VCaP (cell line): ENCODE data around the gene SLC39A7.

Experiments
- H3K27ac ChIP-seq: fragments of 450-650 bp; 2 replicates; pipeline ENCODE4 v1.5.1; 2017
- TF ChIP-seq, protein P1 (sequence below): fragments of 450-650 bp; conservative IDR thresholded peaks from 2 replicates; pipeline ENCODE4 v1.5.1; 2017; ENCODE audit warnings: mild to moderate bottlenecking, moderate library complexity

The SLC39A7 gene

DNA sequence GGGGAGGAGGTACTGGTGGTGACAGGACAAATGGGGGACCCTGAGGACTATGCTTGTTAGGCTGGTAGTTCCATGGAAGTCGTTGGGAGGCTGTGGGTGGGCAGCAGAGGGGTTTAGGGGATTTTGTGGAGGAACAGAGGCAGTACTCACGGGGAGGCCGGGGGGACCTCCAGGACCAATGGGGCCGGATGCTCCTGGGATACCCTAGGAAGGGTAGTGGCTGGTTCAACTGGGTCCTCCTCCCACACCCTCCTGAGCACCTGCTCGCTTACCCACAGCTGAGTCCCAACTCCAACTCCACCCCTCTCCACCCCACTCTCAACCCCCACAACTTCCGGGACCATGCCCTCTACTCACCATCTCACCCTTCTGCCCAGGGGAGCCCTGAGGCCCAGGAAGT lies 34.3 kb upstream of the SLC39A7 start:
- TF ChIP-seq, protein P1, sequence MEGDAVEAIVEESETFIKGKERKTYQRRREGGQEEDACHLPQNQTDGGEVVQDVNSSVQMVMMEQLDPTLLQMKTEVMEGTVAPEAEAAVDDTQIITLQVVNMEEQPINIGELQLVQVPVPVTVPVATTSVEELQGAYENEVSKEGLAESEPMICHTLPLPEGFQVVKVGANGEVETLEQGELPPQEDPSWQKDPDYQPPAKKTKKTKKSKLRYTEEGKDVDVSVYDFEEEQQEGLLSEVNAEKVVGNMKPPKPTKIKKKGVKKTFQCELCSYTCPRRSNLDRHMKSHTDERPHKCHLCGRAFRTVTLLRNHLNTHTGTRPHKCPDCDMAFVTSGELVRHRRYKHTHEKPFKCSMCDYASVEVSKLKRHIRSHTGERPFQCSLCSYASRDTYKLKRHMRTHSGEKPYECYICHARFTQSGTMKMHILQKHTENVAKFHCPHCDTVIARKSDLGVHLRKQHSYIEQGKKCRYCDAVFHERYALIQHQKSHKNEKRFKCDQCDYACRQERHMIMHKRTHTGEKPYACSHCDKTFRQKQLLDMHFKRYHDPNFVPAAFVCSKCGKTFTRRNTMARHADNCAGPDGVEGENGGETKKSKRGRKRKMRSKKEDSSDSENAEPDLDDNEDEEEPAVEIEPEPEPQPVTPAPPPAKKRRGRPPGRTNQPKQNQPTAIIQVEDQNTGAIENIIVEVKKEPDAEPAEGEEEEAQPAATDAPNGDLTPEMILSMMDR, result no peak
- H3K27ac ChIP-seq, result no peak overlapping the region

- TF ChIP-seq, protein P1, result no peak
- H3K27ac ChIP-seq, result no peak overlapping the region
Observed at GRCh38 chr6:33166811-33167210, 33.9 kb upstream of the SLC39A7 start.

GRCh38 chr6:33167374-33168283 lies 33.0 kb upstream of the SLC39A7 start:
- TF ChIP-seq, protein P1, result no peak
- H3K27ac ChIP-seq, result no peak overlapping the region

GRCh38 chr6:33168284-33168601 lies 32.4 kb upstream of the SLC39A7 start:
- TF ChIP-seq, protein P1, result no peak
- H3K27ac ChIP-seq, result no peak overlapping the region

DNA sequence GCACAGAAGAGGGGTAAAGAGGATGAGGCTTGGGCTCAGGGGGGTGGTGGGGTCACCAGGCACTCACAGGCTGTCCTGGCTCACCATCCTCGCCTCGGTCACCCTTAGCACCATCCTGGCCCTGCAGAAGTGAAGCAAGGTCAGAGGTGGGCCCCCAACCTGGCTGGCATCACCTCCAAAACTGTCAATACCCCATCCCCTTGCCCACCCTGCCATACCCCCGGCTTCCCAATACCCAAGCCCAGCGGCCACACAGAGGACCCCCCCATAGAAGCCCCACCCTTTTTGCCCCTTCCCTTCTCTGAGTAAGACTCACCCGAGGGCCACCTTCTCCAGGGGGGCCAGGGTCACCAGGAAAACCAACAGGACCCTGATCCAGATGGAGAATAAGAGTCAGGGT lies 32.0 kb upstream of the SLC39A7 start:
- TF ChIP-seq, protein P1, result no peak

DNA sequence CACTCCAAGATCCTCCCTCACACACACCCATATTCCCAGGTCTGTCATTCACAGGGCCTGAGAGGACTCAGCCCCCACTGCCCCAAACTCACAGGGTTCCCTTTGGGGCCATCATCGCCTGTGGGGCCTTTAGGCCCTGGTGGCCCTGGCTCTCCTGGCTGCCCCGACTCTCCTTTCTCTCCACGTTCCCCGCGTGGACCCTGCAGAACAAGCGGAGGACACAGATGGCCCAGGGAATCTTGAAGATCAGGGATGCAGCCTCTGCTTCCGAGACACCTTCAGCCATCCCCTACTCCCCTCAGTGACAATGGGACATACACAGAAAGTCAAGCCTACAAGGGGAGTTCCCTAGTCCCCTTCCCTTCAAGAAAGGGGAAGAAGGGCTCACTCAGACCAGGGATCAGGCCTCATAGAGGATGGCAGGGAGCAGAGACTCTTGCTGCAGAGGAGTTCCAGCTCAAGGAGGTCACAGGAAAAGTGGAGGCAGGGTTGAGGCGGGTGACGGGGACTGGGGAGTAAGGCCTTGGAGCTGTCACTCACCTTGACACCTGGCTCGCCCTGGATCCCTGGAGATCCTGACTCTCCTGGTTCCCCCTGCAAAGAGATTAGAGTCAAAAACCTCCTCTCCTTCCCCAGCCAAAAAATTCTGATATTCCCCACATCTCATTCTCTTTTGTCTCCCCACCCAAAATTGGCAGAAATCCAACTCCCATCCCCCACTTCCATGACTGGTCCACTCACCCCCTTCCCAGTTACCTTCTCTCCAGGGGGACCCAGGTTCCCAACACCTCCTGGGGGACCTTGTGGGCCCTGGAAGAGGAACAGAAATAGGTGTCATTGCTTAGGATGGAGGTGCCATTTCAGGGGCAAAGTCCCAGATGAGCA lies 31.1 kb upstream of the SLC39A7 start:
- no peak overlapping the region for H3K27ac ChIP-seq
- TF ChIP-seq, protein P1, result no peak

More for the DNA sequence above, 32.0 kb upstream of the SLC39A7 start:
- H3K27ac ChIP-seq, result no peak overlapping the region

GRCh38 chr6:33170176-33171015 lies 30.3 kb upstream of the SLC39A7 start:
- TF ChIP-seq, protein P1, result no peak

More at GRCh38 chr6:33170176-33171015, 30.3 kb upstream of the SLC39A7 start:
- no peak overlapping the region for H3K27ac ChIP-seq
